ENCODE results near the gene ANO1. TPM values are rescaled to one million over a fixed set of nuclear protein-coding genes. Genes with fewer than 3 reads are reported as not detected.

Gene ANO1
- total RNA-seq, 2 experiments from 2014 or later = not detected

DNA sequence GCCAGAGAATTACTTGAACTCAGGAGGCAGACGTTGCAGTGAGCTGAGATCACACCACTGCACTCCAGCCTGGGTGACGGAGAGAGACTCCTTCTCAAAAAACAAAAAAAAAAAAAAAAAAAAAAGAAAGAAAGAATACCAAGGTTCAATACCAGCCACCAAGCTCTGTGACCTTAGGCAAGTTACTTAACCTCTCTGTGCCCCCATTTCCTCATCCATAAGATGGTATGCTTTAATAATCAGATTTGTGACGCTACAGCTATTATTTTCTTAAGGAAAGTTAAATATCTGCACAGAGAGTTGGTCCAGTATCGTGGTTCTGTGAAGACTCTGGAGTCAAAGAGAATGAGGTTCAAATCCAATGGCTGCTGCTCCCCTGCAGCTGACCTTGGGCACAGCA, 67.7 kb downstream of the ANO1 start:
- ChIA-PET CTCF (no interaction called here), POLR2A (no interaction called here)
- Histone ChIP-seq H3K4me3 (ENCODE audit: low read length) (no peak overlapping the region), H3K27ac (ENCODE audit: low read depth in 1 of 2, low read length in 2 of 2) (no peak overlapping the region), H3K36me3 (ENCODE audit: insufficient read depth, low read length) (no peaks in the 10 kb centered on the region), H3K27me3 (ENCODE audit: control insufficient read depth in 1 of 2, insufficient read depth in 2 of 2, low read length in 2 of 2) (peaks cover 34 to 35% of the 10 kb centered on the region in 2 experiments), H3K9me3 (ENCODE audit: control insufficient read depth in 1 of 2, insufficient read depth in 1 of 2, low read length in 2 of 2) (peaks cover 0 to 6% of the 10 kb centered on the region in 2 experiments), H3K4me1 (ENCODE audit: insufficient read depth, low read length) (no peaks in the 10 kb centered on the region)
- H3K4me1 Mint-ChIP-seq (ENCODE audit: low read depth) = peaks cover 5% of the 10 kb centered on the region
- H3K27me3 Mint-ChIP-seq = peaks cover 60% of the 10 kb centered on the region
- H3K36me3 Mint-ChIP-seq (ENCODE audit: low read depth) = no peaks in the 10 kb centered on the region
- intact Hi-C loops (cut with DNase I, micrococcal nuclease) = no loop called here
- ATAC-seq (ENCODE audit: poor library complexity) (no peak), DNase-seq (no peak)
- TF ChIP-seq, protein P1, sequence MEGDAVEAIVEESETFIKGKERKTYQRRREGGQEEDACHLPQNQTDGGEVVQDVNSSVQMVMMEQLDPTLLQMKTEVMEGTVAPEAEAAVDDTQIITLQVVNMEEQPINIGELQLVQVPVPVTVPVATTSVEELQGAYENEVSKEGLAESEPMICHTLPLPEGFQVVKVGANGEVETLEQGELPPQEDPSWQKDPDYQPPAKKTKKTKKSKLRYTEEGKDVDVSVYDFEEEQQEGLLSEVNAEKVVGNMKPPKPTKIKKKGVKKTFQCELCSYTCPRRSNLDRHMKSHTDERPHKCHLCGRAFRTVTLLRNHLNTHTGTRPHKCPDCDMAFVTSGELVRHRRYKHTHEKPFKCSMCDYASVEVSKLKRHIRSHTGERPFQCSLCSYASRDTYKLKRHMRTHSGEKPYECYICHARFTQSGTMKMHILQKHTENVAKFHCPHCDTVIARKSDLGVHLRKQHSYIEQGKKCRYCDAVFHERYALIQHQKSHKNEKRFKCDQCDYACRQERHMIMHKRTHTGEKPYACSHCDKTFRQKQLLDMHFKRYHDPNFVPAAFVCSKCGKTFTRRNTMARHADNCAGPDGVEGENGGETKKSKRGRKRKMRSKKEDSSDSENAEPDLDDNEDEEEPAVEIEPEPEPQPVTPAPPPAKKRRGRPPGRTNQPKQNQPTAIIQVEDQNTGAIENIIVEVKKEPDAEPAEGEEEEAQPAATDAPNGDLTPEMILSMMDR (IDR thresholded peaks at IDR 0.05) = no peak
- H3K4me3 Mint-ChIP-seq = no peak overlapping the region
- no peaks in the 10 kb centered on the region for H3K9me3 Mint-ChIP-seq
- H3K27ac Mint-ChIP-seq = no peak overlapping the region

- Mint-ChIP-seq H3K27ac (no peak overlapping the region), H3K27me3 (peaks cover 55% of the 10 kb centered on the region)
Observed at GRCh38 chr11:70146299-70146698, 68.2 kb downstream of the ANO1 start.

GRCh38 chr11:70146895-70147520, 68.9 kb downstream of the ANO1 start:
- ChIA-PET CTCF (no interaction called here), POLR2A (no interaction called here)
- DNase-seq (no peak), ATAC-seq (ENCODE audit: poor library complexity) (no peak)
- peaks cover 48% of the 10 kb centered on the region for H3K27me3 Mint-ChIP-seq
- Histone ChIP-seq H3K27ac (ENCODE audit: low read depth in 1 of 2, low read length in 2 of 2) (no peak overlapping the region), H3K4me1 (ENCODE audit: insufficient read depth, low read length) (no peaks in the 10 kb centered on the region), H3K9me3 (ENCODE audit: control insufficient read depth in 1 of 2, insufficient read depth in 1 of 2, low read length in 2 of 2) (peaks cover 0 to 6% of the 10 kb centered on the region in 2 experiments), H3K4me3 (ENCODE audit: low read length) (no peak overlapping the region), H3K27me3 (ENCODE audit: control insufficient read depth in 1 of 2, insufficient read depth in 2 of 2, low read length in 2 of 2) (peaks cover 22 to 24% of the 10 kb centered on the region in 2 experiments), H3K36me3 (ENCODE audit: insufficient read depth, low read length) (no peaks in the 10 kb centered on the region)
- H3K4me1 Mint-ChIP-seq (ENCODE audit: low read depth) = peaks cover under 1% of the 10 kb centered on the region
- no peak overlapping the region for H3K4me3 Mint-ChIP-seq
- H3K36me3 Mint-ChIP-seq (ENCODE audit: low read depth) = no peaks in the 10 kb centered on the region
- no peak overlapping the region for H3K27ac Mint-ChIP-seq
- intact Hi-C loops (cut with DNase I, micrococcal nuclease) = no loop called here
- TF ChIP-seq, protein P1 (IDR thresholded peaks at IDR 0.05) = no peak
- no peaks in the 10 kb centered on the region for H3K9me3 Mint-ChIP-seq

More at GRCh38 chr11:70146299-70146698, 68.2 kb downstream of the ANO1 start:
- Histone ChIP-seq H3K4me3 (ENCODE audit: low read length) (no peak overlapping the region), H3K27me3 (ENCODE audit: control insufficient read depth in 1 of 2, insufficient read depth in 2 of 2, low read length in 2 of 2) (peaks cover 29 to 31% of the 10 kb centered on the region in 2 experiments), H3K4me1 (ENCODE audit: insufficient read depth, low read length) (no peaks in the 10 kb centered on the region), H3K36me3 (ENCODE audit: insufficient read depth, low read length) (no peaks in the 10 kb centered on the region), H3K27ac (ENCODE audit: low read depth in 1 of 2, low read length in 2 of 2) (no peak overlapping the region), H3K9me3 (ENCODE audit: control insufficient read depth in 1 of 2, insufficient read depth in 1 of 2, low read length in 2 of 2) (peaks cover 0 to 6% of the 10 kb centered on the region in 2 experiments)
- ChIA-PET POLR2A (no interaction called here), CTCF (no interaction called here)
- H3K36me3 Mint-ChIP-seq (ENCODE audit: low read depth) = no peaks in the 10 kb centered on the region
- H3K4me1 Mint-ChIP-seq (ENCODE audit: low read depth) = peaks cover 5% of the 10 kb centered on the region
- no peak overlapping the region for H3K4me3 Mint-ChIP-seq
- H3K9me3 Mint-ChIP-seq = no peaks in the 10 kb centered on the region
- intact Hi-C loops (cut with DNase I, micrococcal nuclease) = no loop called here
- ATAC-seq (ENCODE audit: poor library complexity) (no peak), DNase-seq (no peak)
- TF ChIP-seq, protein P1 (IDR thresholded peaks at IDR 0.05) = no peak

All from CD4-positive, alpha-beta T cell (primary cell).